ENCODE measurements around the gene POLR2L.

GRCh38 chr11:816433-816779 is 25.9 kb downstream of the POLR2L start:
- TF ChIP-seq CTCF (IDR thresholded peaks at IDR 0.05) = no peak
- TF ChIP-seq POLR2A (IDR thresholded peaks at IDR 0.05) = no peak
- no peak for TF ChIP-seq POLR2AphosphoS5 (IDR thresholded peaks at IDR 0.05)
- TF ChIP-seq EP300 (IDR thresholded peaks at IDR 0.05) = no peak
